ENCODE results near the gene EPB41L5.

DNA sequence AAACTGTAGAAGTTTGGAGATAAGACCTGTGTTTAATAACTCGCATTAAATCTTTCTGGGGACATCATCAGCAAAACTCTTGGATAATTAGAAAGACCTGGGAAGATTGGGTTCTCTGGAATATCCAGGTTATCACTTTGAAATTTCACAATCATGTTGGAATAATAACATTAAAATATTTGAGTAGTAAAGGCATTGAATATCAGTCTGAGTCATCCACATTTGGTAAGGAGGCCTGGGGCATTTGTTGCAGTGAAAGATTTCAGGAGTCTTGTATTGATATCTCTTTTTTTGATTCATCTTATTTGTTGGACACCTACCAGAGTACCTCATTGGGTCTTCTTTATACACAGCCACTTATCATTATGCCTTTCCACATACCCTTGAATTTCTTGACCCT is 95.9 kb downstream of the EPB41L5 start:
- TF ChIP-seq ZNF138 (CRISPR knock-in tag; conservative IDR thresholded peaks at IDR 0.05) (no peak), CTCF (IDR thresholded peaks at IDR 0.05) (no peak), STAT6 (CRISPR knock-in tag; conservative IDR thresholded peaks at IDR 0.05; ENCODE audit: low read depth) (no peak), PREB (CRISPR knock-in tag; IDR thresholded peaks at IDR 0.05; ENCODE audit: borderline replicate concordance) (no peak), KAT7 (CRISPR knock-in tag; IDR thresholded peaks at IDR 0.05; ENCODE audit: borderline replicate concordance) (no peak), NFATC4 (CRISPR knock-in tag; IDR thresholded peaks at IDR 0.05) (no peak)
